NCI-H2029 treated with DMSO at 0.1 percent for 48 hours (cell line): ENCODE data around the gene ACSBG1.

Experiments used
- DNase-seq: peaks from one replicate; lab custom pipeline; 2025; lab: John Stamatoyannopoulos, UW

ACSBG1 gene

GRCh38 chr15:78220713-78221112, 13.7 kb downstream of the ACSBG1 start:
- DNase-seq: no peak

DNA sequence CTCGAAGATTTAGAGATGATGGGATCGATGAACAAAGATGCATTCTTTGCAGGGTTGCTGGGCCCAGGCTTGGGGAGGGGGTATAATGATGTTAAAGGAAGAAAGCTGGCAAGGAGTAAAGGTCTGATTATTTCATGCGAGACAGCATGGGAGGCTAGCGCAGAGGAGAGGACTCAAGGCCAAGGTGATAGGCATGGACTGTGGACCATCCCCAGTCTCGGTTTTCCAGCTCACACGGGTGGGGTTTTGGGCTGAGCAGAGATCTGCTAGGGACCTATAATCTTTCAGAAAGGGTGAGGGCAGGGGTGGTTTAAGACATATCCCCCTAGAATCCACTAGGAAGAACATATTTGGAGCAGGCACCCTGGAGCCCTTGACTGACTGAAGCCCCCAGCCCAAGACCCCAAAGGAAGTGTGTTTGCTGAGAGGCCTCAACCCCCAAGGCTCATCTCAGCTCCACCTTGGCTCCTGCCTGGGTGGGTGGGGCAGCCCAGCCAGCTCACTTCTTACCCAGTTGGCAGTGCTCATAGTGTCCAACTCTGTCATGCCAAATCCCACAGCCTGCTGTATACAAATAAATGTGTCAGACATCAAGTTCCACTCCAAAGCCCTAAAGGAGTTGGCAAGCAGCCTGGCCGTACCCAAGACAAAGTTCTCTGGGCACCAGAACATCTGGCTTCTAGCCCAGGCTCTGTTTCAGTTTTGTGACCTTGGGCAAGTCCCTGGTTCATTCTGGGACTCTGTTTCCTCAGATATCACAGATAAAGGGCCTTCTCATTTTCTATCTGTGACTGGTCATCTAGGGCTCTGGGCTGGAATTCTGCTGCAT, 17.9 kb downstream of the ACSBG1 start:
- DNase-seq: peak; percentile 30

DNA sequence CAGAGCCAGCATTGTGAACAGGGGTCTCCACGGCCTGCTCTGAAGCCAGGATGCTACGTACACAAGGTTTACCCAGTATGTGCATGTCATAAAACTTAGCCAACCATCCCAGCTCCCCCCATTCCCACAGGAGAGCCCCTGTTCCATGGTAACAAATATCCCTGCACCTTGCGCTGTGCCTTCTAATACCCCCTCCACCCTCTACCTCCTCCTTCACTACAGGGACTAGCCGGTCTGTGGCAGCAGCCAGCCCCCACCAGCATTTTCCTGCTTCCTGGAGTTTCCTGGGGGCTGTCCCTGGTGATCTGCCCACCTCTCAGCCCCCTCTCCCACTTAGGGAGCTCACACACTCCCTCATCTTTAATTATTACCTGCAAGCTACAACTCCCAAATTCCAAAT, 20.4 kb downstream of the ACSBG1 start:
- DNase-seq: no peak

DNA sequence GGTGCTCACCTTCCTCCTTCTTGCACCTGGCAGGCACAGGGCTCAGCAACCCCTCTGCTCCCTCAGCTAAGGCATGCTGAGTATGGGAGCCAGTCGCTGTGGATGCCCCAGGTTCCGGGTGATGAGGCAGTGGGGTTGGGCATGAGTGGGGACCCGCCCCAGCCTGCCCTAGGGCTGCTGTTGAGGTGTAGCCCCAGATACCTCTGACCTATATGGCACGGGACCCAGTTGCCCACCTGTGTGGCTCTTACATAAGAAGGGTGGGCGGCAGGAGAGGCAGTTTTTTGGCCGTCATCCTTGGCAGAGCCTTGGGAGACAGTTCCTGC, 21.0 kb downstream of the ACSBG1 start:
- DNase-seq: no peak

- no peak for DNase-seq
These were observed 21.6 kb downstream of the ACSBG1 start for GRCh38 chr15:78212546-78213424.

GRCh38 chr15:78212008-78212407, 22.4 kb downstream of the ACSBG1 start:
- no peak for DNase-seq

DNA sequence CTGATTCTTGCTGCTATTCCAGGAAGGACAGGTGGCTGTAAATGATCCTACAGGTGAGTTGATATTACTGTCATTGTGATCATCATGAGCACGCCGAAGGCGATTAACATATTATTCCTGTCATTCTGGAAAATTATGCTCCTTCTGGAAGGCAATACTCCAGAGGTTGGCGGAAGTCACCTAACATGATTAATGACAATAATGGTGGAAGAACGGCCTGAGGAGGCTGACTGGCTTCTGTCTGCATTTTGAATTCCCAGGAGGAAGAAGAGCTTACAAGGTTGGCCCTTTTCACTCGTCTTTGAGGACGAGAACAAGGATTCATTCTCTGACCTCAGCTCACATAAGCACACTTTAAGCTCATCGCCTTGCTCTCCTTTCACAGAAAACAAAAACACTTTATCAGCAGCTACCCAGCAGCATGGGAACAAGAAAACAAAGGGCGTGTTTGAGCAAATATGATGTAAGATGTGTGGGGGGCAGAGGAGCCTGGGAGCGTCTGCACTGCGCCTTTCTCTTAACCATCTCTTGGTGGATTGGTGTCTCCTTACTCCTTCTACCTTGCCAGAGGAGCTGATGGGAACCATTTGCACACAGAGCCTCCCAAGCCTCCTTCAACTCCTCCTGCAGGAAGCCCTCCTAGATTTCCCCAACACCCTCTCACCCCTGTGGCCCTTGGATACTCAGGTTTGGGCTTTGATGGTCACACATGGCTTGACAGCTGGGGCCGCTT, 23.0 kb downstream of the ACSBG1 start:
- DNase-seq: no peak

- no peak for DNase-seq
These were observed 24.0 kb downstream of the ACSBG1 start for GRCh38 chr15:78210349-78210717.

- peak; percentile 75 for DNase-seq
These were observed 24.6 kb downstream of the ACSBG1 start for GRCh38 chr15:78209646-78210348.

DNA sequence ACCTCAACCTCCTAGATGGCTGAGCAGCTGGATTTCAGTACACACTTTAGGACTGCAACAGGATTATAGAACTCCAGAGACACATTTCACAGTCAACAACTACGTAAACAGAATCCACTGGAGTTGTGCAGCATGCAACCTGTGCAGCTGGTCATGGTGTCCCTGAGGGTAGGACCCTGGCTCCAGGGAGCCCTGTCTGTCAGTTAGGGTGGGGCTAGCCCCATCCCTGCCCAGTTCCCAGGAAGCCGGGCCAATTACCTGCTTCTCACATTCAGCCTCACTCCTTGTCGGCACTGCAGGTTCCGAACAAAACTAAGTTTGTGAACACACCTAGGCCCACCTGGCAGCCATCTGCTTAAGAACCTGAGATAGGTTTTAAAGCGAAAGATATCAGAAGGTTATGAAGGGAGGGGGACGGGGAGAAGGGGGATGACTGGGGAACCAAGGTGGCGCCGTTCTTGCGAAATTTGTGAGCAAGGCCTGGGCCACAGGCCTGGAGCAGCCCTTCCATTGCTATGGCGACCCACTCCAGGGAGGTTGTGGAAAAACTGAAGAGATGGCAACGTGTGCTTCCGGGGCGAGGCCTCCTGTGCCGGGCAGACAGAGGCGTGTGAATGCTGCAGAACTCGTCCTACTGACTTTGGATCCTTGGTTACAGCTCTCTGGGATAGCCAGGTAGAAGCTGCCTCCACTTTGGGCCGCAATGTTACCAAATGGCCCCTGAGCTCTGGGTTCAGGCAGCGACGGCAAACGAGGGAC, 25.3 kb downstream of the ACSBG1 start:
- DNase-seq: no peak

DNA sequence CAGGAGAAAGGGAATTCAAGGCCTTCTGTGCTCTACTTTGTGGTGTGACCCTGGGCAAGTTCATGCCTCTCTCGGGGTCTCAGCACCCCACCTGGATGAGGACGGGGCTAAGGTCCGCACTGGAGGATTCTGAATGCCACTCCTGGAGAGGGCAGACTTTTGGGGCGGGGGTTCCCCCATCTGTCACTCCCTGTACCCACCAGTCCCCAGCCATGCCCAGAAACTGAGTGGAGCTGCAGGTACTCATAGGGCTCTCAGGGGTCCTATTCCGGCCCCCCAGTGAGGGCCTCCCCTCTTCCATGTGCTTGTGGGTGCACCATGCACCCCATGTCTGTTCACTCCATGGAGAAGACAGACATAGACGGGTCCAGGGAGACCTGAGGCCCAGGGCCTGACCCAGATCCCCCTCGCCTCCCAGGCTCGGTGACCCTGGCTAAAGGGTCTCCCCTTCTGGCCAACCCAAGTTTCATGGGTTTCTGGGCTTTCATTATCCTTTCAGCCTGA, 26.0 kb downstream of the ACSBG1 start:
- DNase-seq: no peak

DNA sequence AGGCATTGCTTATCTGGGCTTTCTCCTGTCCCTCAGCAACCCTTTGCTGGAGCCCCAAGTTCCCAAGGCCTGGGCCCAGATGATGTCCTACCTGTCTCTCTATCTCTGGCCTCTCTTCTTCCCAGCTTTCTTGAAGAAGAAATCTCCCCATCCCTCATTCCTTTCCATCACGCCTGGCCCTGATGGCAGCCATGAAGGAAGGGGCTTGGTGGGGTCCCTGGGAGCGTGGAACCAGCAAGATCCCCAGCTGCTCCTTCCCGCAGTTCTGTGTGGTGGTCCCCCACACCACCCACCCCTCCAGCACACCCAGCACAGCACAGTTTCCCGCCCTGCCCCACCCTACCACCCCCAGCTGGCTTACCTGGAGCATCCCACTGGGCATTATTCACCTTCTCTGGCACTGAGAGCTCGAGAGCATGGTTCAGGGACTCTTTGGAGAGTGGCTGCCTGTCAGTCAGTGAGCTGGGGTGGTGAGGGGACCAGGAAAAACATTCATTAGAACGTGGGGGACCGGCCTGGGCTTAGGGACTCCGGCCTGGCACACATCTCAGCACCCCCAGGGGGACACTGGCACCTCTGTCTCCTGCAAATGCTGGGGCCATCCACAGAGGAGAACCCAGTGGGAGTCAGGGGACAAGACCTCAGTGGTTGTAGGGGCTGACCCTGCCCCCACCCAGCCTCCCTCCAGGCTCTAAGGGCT, 26.6 kb downstream of the ACSBG1 start:
- no peak for DNase-seq

- no peak for DNase-seq
These were observed 27.3 kb downstream of the ACSBG1 start for GRCh38 chr15:78207110-78207458.

- no peak for DNase-seq
These were observed 27.8 kb downstream of the ACSBG1 start for GRCh38 chr15:78206326-78207109.

- no peak for DNase-seq
These were observed 28.5 kb downstream of the ACSBG1 start for GRCh38 chr15:78205856-78206255.

- DNase-seq: no peak
These were observed 29.0 kb downstream of the ACSBG1 start for GRCh38 chr15:78205337-78205736.

DNA sequence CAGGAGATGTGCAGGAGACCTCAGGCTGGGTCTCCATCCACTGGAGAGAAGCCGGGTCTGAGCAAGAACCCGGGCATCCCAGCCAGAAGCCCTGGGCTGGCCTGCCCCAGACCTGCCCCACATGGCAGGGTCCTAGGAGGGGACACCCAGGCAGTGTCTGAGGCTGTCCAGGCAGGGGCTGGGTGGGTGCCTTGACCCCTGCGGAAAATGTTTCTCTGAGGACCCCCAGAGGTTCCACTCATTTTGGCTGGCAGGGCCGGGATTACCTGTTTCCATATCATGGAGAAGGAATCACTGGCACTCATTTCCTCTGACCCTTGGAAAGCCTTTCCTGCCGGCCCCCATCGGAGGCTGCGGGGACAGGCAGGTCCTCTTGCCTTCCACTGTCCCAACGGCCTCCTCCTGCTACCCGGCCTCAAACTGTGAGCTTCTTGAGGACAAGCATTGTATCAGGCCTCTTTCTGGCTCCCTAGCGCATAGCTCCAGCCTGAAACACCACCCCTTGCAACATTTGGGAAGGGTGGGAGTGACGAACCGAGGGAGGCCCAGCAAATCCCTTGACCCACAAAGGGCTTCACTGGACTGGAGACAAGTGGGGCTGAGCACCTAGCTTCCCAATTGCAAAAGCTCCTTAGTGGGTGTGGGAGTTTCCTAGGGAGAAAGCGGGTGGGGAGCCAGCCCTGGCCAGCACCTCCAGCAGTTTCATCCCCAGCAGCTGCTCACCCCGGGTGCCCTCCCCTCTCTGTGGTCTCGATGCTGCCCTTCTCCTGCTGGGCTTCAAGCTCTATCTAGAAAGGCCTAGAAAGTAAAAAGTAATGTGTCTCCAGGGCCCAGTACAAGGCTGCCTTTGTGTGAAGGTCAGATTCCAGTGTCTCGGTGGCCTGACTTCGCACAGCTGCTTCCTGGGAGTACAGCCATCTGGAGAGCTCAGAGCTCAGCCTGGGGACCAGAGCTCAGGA, 29.7 kb downstream of the ACSBG1 start:
- no peak for DNase-seq
